ENCODE results near the gene CLEC20A. TPM values are rescaled to one million over a fixed set of nuclear protein-coding genes. Genes with fewer than 3 reads are reported as not detected.

The CLEC20A gene
- total RNA-seq, 1 experiment from 2014 or later: not detected

- Histone ChIP-seq H3K4me3 (ENCODE audit: low read length) (no peak overlapping the region), H3F3A (ENCODE audit: low read length, unreplicated experiment) (no peaks in the 10 kb centered on the region), H3K27ac (ENCODE audit: low read length) (no peak overlapping the region), H2AFZ (ENCODE audit: low read length) (no peak overlapping the region), H3K9ac (ENCODE audit: low read length) (no peak overlapping the region), H3K9me2 (replicated peaks; ENCODE audit: low read length) (no peaks in the 10 kb centered on the region), H3K9me3 (ENCODE audit: low read length) (no peaks in the 10 kb centered on the region), H3K36me3 (ENCODE audit: low read depth, low read length) (no peaks in the 10 kb centered on the region), H3K4me1 (ENCODE audit: insufficient read depth, low read length) (no peaks in the 10 kb centered on the region), H3K4me2 (ENCODE audit: low read length) (no peak overlapping the region), H3K79me2 (ENCODE audit: low read length) (no peaks in the 10 kb centered on the region), H4K20me1 (ENCODE audit: low read length) (no peaks in the 10 kb centered on the region), H3K27me3 (ENCODE audit: low read length) (no peaks in the 10 kb centered on the region)
- POLR2A ChIA-PET (ENCODE audit: unreplicated experiment): no interaction called here
- CTCF ChIA-PET: no interaction called here
- DNase-seq (no peak), ATAC-seq (no peak)
- BruUV-seq (replicated peaks): no TSS peak
- TF ChIP-seq EZH2phosphoT487 (IDR thresholded peaks at IDR 0.05; ENCODE audit: borderline replicate concordance, low read length) (no peak), EZH2 (IDR thresholded peaks at IDR 0.05; ENCODE audit: low read length, unreplicated experiment) (no peak), CTCF (conservative IDR thresholded peaks at IDR 0.05; ENCODE audit: low read depth, low read length) (no peak)
- intact Hi-C loops (cut with micrococcal nuclease): no loop called here
These were observed 1.6 kb downstream of the CLEC20A start for GRCh38 chr1:178495158-178495557.

GRCh38 chr1:178494569-178494971 is 2.2 kb downstream of the CLEC20A start:
- Histone ChIP-seq H3K9me3 (ENCODE audit: low read length) (no peaks in the 10 kb centered on the region), H3K36me3 (ENCODE audit: low read depth, low read length) (no peaks in the 10 kb centered on the region), H3K4me1 (ENCODE audit: insufficient read depth, low read length) (no peaks in the 10 kb centered on the region), H3K4me3 (ENCODE audit: low read length) (no peak overlapping the region), H4K20me1 (ENCODE audit: low read length) (no peaks in the 10 kb centered on the region), H2AFZ (ENCODE audit: low read length) (no peak overlapping the region), H3K9me2 (replicated peaks; ENCODE audit: low read length) (no peaks in the 10 kb centered on the region), H3F3A (ENCODE audit: low read length, unreplicated experiment) (no peaks in the 10 kb centered on the region), H3K4me2 (ENCODE audit: low read length) (no peak overlapping the region), H3K79me2 (ENCODE audit: low read length) (no peaks in the 10 kb centered on the region), H3K27me3 (ENCODE audit: low read length) (no peaks in the 10 kb centered on the region), H3K9ac (ENCODE audit: low read length) (no peak overlapping the region), H3K27ac (ENCODE audit: low read length) (no peak overlapping the region)
- ChIA-PET POLR2A (ENCODE audit: unreplicated experiment) (no interaction called here), CTCF (no interaction called here)
- ATAC-seq (no peak), DNase-seq (no peak)
- intact Hi-C loops (cut with micrococcal nuclease): no loop called here
- BruUV-seq (replicated peaks): no TSS peak
- TF ChIP-seq CTCF (conservative IDR thresholded peaks at IDR 0.05; ENCODE audit: low read depth, low read length) (no peak), EZH2 (IDR thresholded peaks at IDR 0.05; ENCODE audit: low read length, unreplicated experiment) (no peak), EZH2phosphoT487 (IDR thresholded peaks at IDR 0.05; ENCODE audit: borderline replicate concordance, low read length) (no peak)

- Histone ChIP-seq H3F3A (ENCODE audit: low read length, unreplicated experiment) (no peaks in the 10 kb centered on the region), H3K9me3 (ENCODE audit: low read length) (no peaks in the 10 kb centered on the region), H3K4me1 (ENCODE audit: insufficient read depth, low read length) (no peaks in the 10 kb centered on the region), H3K36me3 (ENCODE audit: low read depth, low read length) (no peaks in the 10 kb centered on the region), H2AFZ (ENCODE audit: low read length) (no peak overlapping the region), H3K4me2 (ENCODE audit: low read length) (no peak overlapping the region), H3K27me3 (ENCODE audit: low read length) (no peaks in the 10 kb centered on the region), H3K27ac (ENCODE audit: low read length) (no peak overlapping the region), H4K20me1 (ENCODE audit: low read length) (no peaks in the 10 kb centered on the region), H3K9me2 (replicated peaks; ENCODE audit: low read length) (no peaks in the 10 kb centered on the region), H3K9ac (ENCODE audit: low read length) (no peak overlapping the region), H3K79me2 (ENCODE audit: low read length) (no peaks in the 10 kb centered on the region), H3K4me3 (ENCODE audit: low read length) (no peak overlapping the region)
- CTCF ChIA-PET: no interaction called here
- TF ChIP-seq CTCF (conservative IDR thresholded peaks at IDR 0.05; ENCODE audit: low read depth, low read length) (no peak), EZH2phosphoT487 (IDR thresholded peaks at IDR 0.05; ENCODE audit: borderline replicate concordance, low read length) (no peak)
- no TSS peak for BruUV-seq (replicated peaks)
- intact Hi-C loops (cut with micrococcal nuclease): no loop called here
- DNase-seq (no peak), ATAC-seq (no peak)
- POLR2A ChIA-PET (ENCODE audit: unreplicated experiment): no interaction called here
These were observed 3.4 kb downstream of the CLEC20A start for GRCh38 chr1:178493301-178493741.

Measured in PC-3 (cell line).